Sigmoid colon (tissue), 7 donors: ENCODE measurements around the gene IDH2. TPM values are rescaled to one million over a fixed set of nuclear protein-coding genes. Genes with fewer than 3 reads are reported as not detected.

Experiments used
- DNase-seq: peaks from one replicate; pipeline ENCODE4 v3.0.0-alpha.2; 2019
- H3K27ac ChIP-seq, 4 donors: fragments of 200-600 bp; sonication (generic); one replicate each; pipeline ENCODE4 v1.5.1; 2016 to 2019; ENCODE audit warnings: mild to moderate bottlenecking in 1 of 4
- H3K27me3 ChIP-seq, 3 donors: fragments of 200-600 bp; sonication (generic); one replicate each; pipeline ENCODE4 v1.5.1; 2019; ENCODE audit warnings: mild to moderate bottlenecking in 1 of 3
- H3K36me3 ChIP-seq, 4 donors: fragments of 200-600 bp; sonication (generic); one replicate each; pipeline ENCODE4 v1.5.1; 2016 to 2019
- H3K4me1 ChIP-seq, 4 donors: fragments of 200-600 bp; sonication (generic); one replicate each; pipeline ENCODE4 v1.5.1; 2017 to 2019
- H3K4me3 ChIP-seq, 4 donors: fragments of 200-600 bp; sonication (generic); one replicate each; pipeline ENCODE4 v1.5.1; 2017 to 2019; ENCODE audit warnings: mild to moderate bottlenecking in 2 of 4, moderate library complexity in 1 of 4
- H3K9me3 ChIP-seq, 4 donors: fragments of 200-600 bp in 3 of 4; sonication (generic) in 3 of 4; one replicate each; pipeline versions ENCODE4 v1.5.1 to v1.6.1; 2013 to 2019
- EP300 ChIP-seq, 4 donors: sonication (generic); formaldehyde crosslinking; IDR thresholded peaks; one replicate each; pipeline ENCODE4 v1.6.1; 2017; ENCODE audit warnings: antibody characterized with exemption in 4 of 4
- POLR2A ChIP-seq, 2 donors: fragments of 450-650 bp; IDR thresholded peaks; one replicate each; pipeline ENCODE4 v1.6.1; 2016; ENCODE audit warnings: antibody characterized with exemption in 2 of 2, mild to moderate bottlenecking in 2 of 2, moderate library complexity in 2 of 2
- POLR2AphosphoS5 ChIP-seq, 4 donors: sonication (generic); formaldehyde crosslinking; IDR thresholded peaks; one replicate each; pipeline ENCODE4 v1.6.1; 2017; ENCODE audit warnings: antibody characterized with exemption in 4 of 4
- WGBS, 2 donors: extraction: QIAGEN DNeasy Blood & Tissue Kit; methylation state at CpG; one replicate each; pipeline ENCODE4 v1.1.7; 2013; 5-methylcytosine and 5-hydroxymethylcytosine counted together
- intact Hi-C: fragments of 100-400 bp; cut with DNase I; formaldehyde crosslinking; loops from one replicate; pipeline ENCODE4 v1.15.1; 2023
- polyA plus RNA-seq, 3 donors: library from polyadenylated mRNA; stranded (reverse); fragments of 200-250 nt; gene quantifications; one replicate each; pipeline ENCODE4 v1.2.3, GENCODE V29; 2013
- total RNA-seq, 4 donors: library from RNA; depleted of rRNA; stranded (reverse); fragments of >200 nt; gene quantifications; one replicate each; pipeline ENCODE4 v1.1.0, GENCODE V29; 2016
- TF ChIP-seq, protein P1 (sequence below), 4 experiments: fragments of 450-650 bp in 3 of 4; fragments of 200-600 bp in 1 of 4; IDR thresholded peaks; one replicate each; pipeline ENCODE4 v1.5.1; 2016 to 2019; ENCODE audit warnings: antibody characterized with exemption in 4 of 4, mild to moderate bottlenecking in 3 of 4, moderate library complexity in 2 of 4
- donor health status: healthy with polysubstance abuse.
- donor health status: Bipolar disorder and iron deficiency.
- donor health status: healthy.

Gene IDH2
- total and polyA plus RNA-seq, 7 donors: 43.8 to 210 (median 111) TPM

DNA sequence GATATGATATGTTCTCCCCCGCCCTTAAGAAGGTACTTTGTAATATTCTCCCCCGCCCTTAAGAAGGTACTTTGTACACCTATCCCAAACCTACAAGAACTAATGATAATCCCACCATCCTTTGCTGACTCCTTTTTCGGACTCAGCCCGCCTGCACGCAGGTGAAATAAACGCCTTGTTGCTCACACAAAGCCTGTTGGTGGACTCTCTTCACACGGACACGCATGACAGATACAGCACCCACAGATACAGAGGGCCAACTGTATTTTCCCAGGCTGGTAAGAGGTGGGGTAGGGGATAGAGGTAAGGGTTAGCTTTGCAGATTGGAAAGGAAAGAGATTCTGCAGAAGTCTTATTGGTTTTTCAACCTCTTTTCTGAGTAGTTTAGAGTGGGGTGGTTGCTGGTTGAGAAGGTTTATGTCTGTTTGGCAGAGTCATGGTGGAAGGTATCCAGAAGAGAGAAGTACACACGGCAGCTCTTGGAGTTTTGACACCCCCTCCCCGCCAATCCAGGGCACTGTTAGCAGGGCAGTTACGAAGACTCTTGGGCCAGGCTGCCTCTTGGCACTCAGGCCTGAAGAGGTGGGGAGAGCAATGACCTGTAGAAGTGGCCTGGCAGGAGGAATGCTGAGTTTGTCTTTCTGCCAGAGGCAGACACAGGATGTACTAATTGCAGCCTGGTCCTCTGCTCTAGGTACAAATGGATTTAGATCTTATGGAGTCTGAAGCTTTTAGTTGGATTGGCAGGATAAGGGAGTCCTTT lies 36.0 kb upstream of the IDH2 start:
- intact Hi-C loops: no loop called here
- H3K9me3 ChIP-seq: no peaks in the 10 kb centered on the region
- no peak overlapping the region for H3K4me3 ChIP-seq
- TF ChIP-seq, protein P1, sequence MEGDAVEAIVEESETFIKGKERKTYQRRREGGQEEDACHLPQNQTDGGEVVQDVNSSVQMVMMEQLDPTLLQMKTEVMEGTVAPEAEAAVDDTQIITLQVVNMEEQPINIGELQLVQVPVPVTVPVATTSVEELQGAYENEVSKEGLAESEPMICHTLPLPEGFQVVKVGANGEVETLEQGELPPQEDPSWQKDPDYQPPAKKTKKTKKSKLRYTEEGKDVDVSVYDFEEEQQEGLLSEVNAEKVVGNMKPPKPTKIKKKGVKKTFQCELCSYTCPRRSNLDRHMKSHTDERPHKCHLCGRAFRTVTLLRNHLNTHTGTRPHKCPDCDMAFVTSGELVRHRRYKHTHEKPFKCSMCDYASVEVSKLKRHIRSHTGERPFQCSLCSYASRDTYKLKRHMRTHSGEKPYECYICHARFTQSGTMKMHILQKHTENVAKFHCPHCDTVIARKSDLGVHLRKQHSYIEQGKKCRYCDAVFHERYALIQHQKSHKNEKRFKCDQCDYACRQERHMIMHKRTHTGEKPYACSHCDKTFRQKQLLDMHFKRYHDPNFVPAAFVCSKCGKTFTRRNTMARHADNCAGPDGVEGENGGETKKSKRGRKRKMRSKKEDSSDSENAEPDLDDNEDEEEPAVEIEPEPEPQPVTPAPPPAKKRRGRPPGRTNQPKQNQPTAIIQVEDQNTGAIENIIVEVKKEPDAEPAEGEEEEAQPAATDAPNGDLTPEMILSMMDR (IDR thresholded peaks at IDR 0.05): no peak
- TF ChIP-seq POLR2A (IDR thresholded peaks at IDR 0.05): no peak
- no peak for TF ChIP-seq POLR2AphosphoS5 (IDR thresholded peaks at IDR 0.05)
- TF ChIP-seq EP300 (IDR thresholded peaks at IDR 0.05): no peak
- no peaks in the 10 kb centered on the region for H3K36me3 ChIP-seq
- 84 to 90% methylated on average over 11 of the region's 11 CpGs for WGBS, 2 donors
- no peak for DNase-seq
- H3K4me1 ChIP-seq: peaks cover 0 to 13% (median 9%) of the 10 kb centered on the region in 4 donors
- peak overlapping the region in 3 of 4 donors; percentile 17 to 41 (median 35) for H3K27ac ChIP-seq
- no peaks in the 10 kb centered on the region for H3K27me3 ChIP-seq

DNA sequence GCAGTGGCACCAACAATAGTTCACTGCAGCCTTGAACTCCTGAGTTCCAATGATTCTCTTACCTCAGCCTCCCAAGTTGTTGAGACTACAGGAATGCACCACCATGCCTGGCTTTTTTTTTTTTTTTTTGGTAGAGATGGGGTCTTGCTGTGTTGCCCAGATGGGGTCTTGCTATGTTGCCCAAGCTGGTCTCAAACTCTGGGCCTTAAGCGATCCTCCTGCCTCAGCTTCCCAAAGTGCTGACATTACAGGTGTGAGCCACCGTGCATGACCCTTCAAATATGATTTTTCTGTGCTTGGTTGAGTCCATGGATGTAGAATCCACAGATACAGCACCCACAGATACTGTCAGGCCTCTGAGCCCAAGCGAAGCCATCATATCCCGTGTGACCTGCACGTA lies 30.2 kb upstream of the IDH2 start:
- no peak overlapping the region for H3K4me3 ChIP-seq
- DNase-seq: peak; percentile 3
- 93 to 94% methylated on average over 5 of the region's 5 CpGs for WGBS, 2 donors
- intact Hi-C loops: no loop called here
- TF ChIP-seq EP300 (IDR thresholded peaks at IDR 0.05): no peak
- TF ChIP-seq, protein P1 (IDR thresholded peaks at IDR 0.05): no peak
- no peak for TF ChIP-seq POLR2AphosphoS5 (IDR thresholded peaks at IDR 0.05)
- TF ChIP-seq POLR2A (IDR thresholded peaks at IDR 0.05): no peak
- H3K4me1 ChIP-seq: peaks cover 0 to 4% (median 1%) of the 10 kb centered on the region in 4 donors
- H3K9me3 ChIP-seq: no peaks in the 10 kb centered on the region
- no peak overlapping the region for H3K27ac ChIP-seq
- no peaks in the 10 kb centered on the region for H3K36me3 ChIP-seq
- H3K27me3 ChIP-seq: no peaks in the 10 kb centered on the region

DNA sequence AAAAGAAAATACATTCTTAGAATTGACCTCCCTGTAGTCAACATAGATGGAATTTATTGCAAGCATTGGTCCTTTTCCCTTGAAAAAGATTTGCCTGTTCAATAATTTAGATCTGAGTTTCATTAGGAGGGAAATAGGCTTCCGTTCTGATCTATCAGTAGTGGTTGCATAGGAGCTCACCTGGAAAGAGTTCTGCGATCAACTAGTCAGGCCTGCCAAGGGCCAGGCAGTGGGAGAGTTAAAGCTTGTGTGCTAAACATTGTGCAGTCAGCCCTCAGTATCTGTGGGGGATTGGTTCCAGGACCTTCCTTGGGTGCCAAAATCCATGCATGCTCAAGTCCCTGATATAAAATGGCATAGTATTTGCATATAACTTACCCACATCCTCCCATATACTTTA lies 29.6 kb upstream of the IDH2 start:
- Histone ChIP-seq H3K9me3 (no peaks in the 10 kb centered on the region), H3K4me3 (no peak overlapping the region), H3K27ac (no peak overlapping the region), H3K4me1 (peaks cover 0 to 10% (median 5%) of the 10 kb centered on the region in 4 donors), H3K27me3 (no peaks in the 10 kb centered on the region), H3K36me3 (no peaks in the 10 kb centered on the region)
- 96 to 97% methylated on average over 2 of the region's 2 CpGs for WGBS, 2 donors
- peak; percentile 4 for DNase-seq
- TF ChIP-seq POLR2AphosphoS5 (IDR thresholded peaks at IDR 0.05): no peak
- TF ChIP-seq, protein P1 (IDR thresholded peaks at IDR 0.05): no peak
- no peak for TF ChIP-seq EP300 (IDR thresholded peaks at IDR 0.05)
- TF ChIP-seq POLR2A (IDR thresholded peaks at IDR 0.05): no peak
- intact Hi-C loops: no loop called here

DNA sequence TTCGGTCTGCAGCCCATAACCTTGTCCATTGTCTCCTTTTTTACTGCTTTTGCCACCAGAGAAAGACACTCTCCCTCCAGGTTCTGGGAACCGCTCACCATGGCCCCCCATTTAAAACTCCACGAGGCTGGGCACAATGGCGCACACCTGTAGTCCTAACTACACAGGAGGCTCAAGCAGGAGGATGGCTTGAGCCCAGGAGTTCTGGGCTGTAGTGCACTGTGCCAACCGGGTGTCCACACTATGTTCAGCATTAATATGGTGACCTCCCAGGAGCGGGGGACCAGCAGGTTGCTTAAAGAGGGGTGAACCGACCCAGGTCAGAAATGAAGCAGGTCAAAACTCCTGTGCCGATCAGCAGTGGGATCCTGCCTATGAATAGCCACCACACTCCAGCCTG lies 28.0 kb upstream of the IDH2 start:
- H3K4me1 ChIP-seq: peaks cover 0 to 20% (median 12%) of the 10 kb centered on the region in 4 donors
- 95% methylated on average over 8 of the region's 8 CpGs for WGBS, 2 donors
- peak; percentile 56 for DNase-seq
- H3K4me3 ChIP-seq: no peak overlapping the region
- H3K27me3 ChIP-seq: no peaks in the 10 kb centered on the region
- no peaks in the 10 kb centered on the region for H3K9me3 ChIP-seq
- no peak for TF ChIP-seq POLR2A (IDR thresholded peaks at IDR 0.05)
- TF ChIP-seq POLR2AphosphoS5 (IDR thresholded peaks at IDR 0.05): no peak
- TF ChIP-seq, protein P1 (IDR thresholded peaks at IDR 0.05): no peak
- no peak for TF ChIP-seq EP300 (IDR thresholded peaks at IDR 0.05)
- H3K36me3 ChIP-seq: no peaks in the 10 kb centered on the region
- intact Hi-C loops: no loop called here
- no peak overlapping the region for H3K27ac ChIP-seq
